K562 (cell line): ENCODE data around the gene HPS1. TPM values are rescaled to one million over a fixed set of nuclear protein-coding genes. Genes with fewer than 3 reads are reported as not detected.

Experiments used
- ATAC-seq: fragments of 200-7000 bp; cut with Tn5 transposase; 3 replicates; pipeline ENCODE4 v1.9.1; 2020; ENCODE audit warnings: moderate library complexity
- Bru-seq: library from RNA; stranded (reverse); fragments of 400-500 nt; gene quantifications from one replicate; lab custom pipeline; 2021; lab: Mats Ljungman, UMichigan
- BruChase-seq, 2 experiments: library from RNA; stranded (reverse); fragments of 400-500 nt; gene quantifications; one replicate each; lab custom pipeline; 2021; lab: Mats Ljungman, UMichigan
- BruUV-seq: library from RNA; stranded (reverse); fragments of 400-500 nt; replicated peaks from 2 replicates; lab custom pipeline; 2021; lab: Mats Ljungman, UMichigan
- CTCF ChIA-PET: fragments of 300-600 bp; formaldehyde crosslinking; extraction: SDS; loops from one replicate; lab custom pipeline; 2021; ENCODE audit warnings: low intra/inter-chr PET ratio; lab: Yijun Ruan, JAX
- POLR2A ChIA-PET: fragments of 300-600, 350-650 bp; sonication (Branson Sonifier 250); formaldehyde crosslinking; extraction: SDS; loops from one replicate; lab custom pipeline; 2021; ENCODE audit warnings: antibody characterized with exemption, inconsistent platforms; lab: Yijun Ruan, JAX
- DNase-seq, 4 experiments: peaks; one replicate each; pipeline versions ENCODE4 v3.0.0 to v3.0.0-alpha.2; 2011 to 2018; ENCODE audit warnings: low spot score in 3 of 4, mixed read lengths in 3 of 4; ENCODE audit errors: extremely low read depth in 1 of 4
- FAIRE-seq: peaks from 2 replicates; lab custom pipeline; 2011; peaks lifted over from hg19 to GRCh38; lab: Jason Lieb, UNC
- H2AFZ ChIP-seq: 2 replicates; pipeline ENCODE4 v1.6.0; 2011; ENCODE audit warnings: low read depth, low read length, control low read depth, inconsistent platforms
- H3K27ac ChIP-seq: fragments of 200-600 bp; 3 replicates; pipeline ENCODE4 v1.8.0; 2011; ENCODE audit warnings: low read depth, mild to moderate bottlenecking, control low read depth, inconsistent platforms, low read length, moderate library complexity, mixed read lengths; ENCODE audit errors: extremely low read depth
- H3K27me3 ChIP-seq, 2 experiments: fragments of 300-600 bp in 1 of 2; 2 replicates in 1 of 2; 3 replicates in 1 of 2; pipeline versions ENCODE4 v1.6.0 to v1.8.0; 2011; ENCODE audit warnings: inconsistent platforms in 2 of 2, low read length in 2 of 2, mild to moderate bottlenecking in 1 of 2, mixed read lengths in 1 of 2, moderate library complexity in 1 of 2; ENCODE audit not compliant: control insufficient read depth in 2 of 2, insufficient read depth in 2 of 2
- H3K36me3 ChIP-seq: fragments of 300-600 bp; 3 replicates; pipeline ENCODE4 v1.8.0; 2011; ENCODE audit warnings: mild to moderate bottlenecking, low read length, inconsistent platforms; ENCODE audit not compliant: control insufficient read depth, insufficient read depth
- H3K4me1 ChIP-seq, 2 experiments: fragments of 200-600 bp in 1 of 2; replicated peaks in 1 of 2; 2 replicates in 1 of 2; 3 replicates in 1 of 2; pipeline versions ENCODE4 v1.5.1 to v1.8.0; 2011; ENCODE audit warnings: inconsistent platforms in 2 of 2, low read length in 2 of 2, mild to moderate bottlenecking in 1 of 2, mixed read lengths in 1 of 2, moderate library complexity in 1 of 2; ENCODE audit not compliant: control insufficient read depth in 2 of 2, insufficient read depth in 2 of 2
- H3K4me2 ChIP-seq: 2 replicates; pipeline ENCODE4 v1.6.1; 2011; ENCODE audit warnings: low read length, control low read depth, inconsistent platforms, mixed read lengths; ENCODE audit not compliant: insufficient read depth
- H3K4me3 ChIP-seq: fragments of 200-600 bp; sonication (generic), shearing (Covaris generic); 2 replicates; pipeline ENCODE4 v1.5.1; 2016; ENCODE audit warnings: control low read depth, inconsistent platforms
- H3K79me2 ChIP-seq: fragments of 200-600 bp; 3 replicates; pipeline ENCODE4 v1.8.0; 2011; ENCODE audit warnings: low read length, inconsistent platforms; ENCODE audit not compliant: control insufficient read depth, insufficient read depth
- H3K9ac ChIP-seq, 2 experiments: 2 replicates each; pipeline versions ENCODE4 v1.6.0 to v1.6.1; 2011; ENCODE audit warnings: low read depth in 2 of 2, low read length in 2 of 2, control low read depth in 1 of 2, inconsistent platforms in 1 of 2, mild to moderate bottlenecking in 1 of 2, mixed read lengths in 1 of 2; ENCODE audit not compliant: insufficient read depth in 1 of 2
- H3K9me1 ChIP-seq: one replicate; pipeline ENCODE4 v1.6.0; 2011; ENCODE audit warnings: inconsistent platforms, mild to moderate bottlenecking, low read length, moderate library complexity; ENCODE audit not compliant: control insufficient read depth, insufficient read depth
- H3K9me3 ChIP-seq: replicated peaks from 2 replicates; pipeline ENCODE4 v1.5.1; 2011; ENCODE audit warnings: low read depth, low read length, inconsistent platforms; ENCODE audit not compliant: control insufficient read depth, insufficient read depth
- H4K20me1 ChIP-seq: replicated peaks from 2 replicates; pipeline ENCODE4 v1.6.1; 2011; ENCODE audit warnings: low read length, inconsistent platforms, mixed read lengths; ENCODE audit not compliant: control insufficient read depth, insufficient read depth
- ELF2 ChIP-seq: fragments of 250-450 bp; sonication (Bioruptor Pico); IDR thresholded peaks from 2 replicates; pipeline ENCODE4 v1.5.0; 2021; ENCODE audit warnings: mild to moderate bottlenecking
- HDAC2 ChIP-seq: fragments of 450-650 bp; IDR thresholded peaks from 2 replicates; pipeline ENCODE4 v1.6.1; 2016; ENCODE audit warnings: mild to moderate bottlenecking
- HDGF ChIP-seq: fragments of 450-650 bp; IDR thresholded peaks from 2 replicates; pipeline ENCODE4 v1.6.1; 2016
- MYC ChIP-seq, 2 experiments: fragments of 250-450 bp in 1 of 2; sonication (Bioruptor Pico) in 1 of 2; IDR thresholded peaks; 2 replicates each; pipeline versions ENCODE4 v1.5.1 to v1.6.1; 2012 to 2021; ENCODE audit warnings: low read depth in 2 of 2, borderline replicate concordance in 1 of 2, improper control_type of control experiment in 1 of 2, low read length in 1 of 2, mild to moderate bottlenecking in 1 of 2, moderate library complexity in 1 of 2
- RAD51 ChIP-seq: fragments of 450-650 bp; IDR thresholded peaks from 2 replicates; pipeline ENCODE4 v1.7.1; 2016; ENCODE audit warnings: low read depth, mild to moderate bottlenecking, borderline replicate concordance
- RBFOX2 ChIP-seq: fragments of 200-400 bp; formaldehyde crosslinking; IDR thresholded peaks from 2 replicates; pipeline ENCODE4 v1.6.1; 2017; ENCODE audit warnings: low read depth, mild to moderate bottlenecking, low read length, moderate library complexity
- TAF15 ChIP-seq: fragments of 200-400 bp; formaldehyde crosslinking; IDR thresholded peaks from 2 replicates; pipeline ENCODE4 v1.6.1; 2017; ENCODE audit warnings: mild to moderate bottlenecking, low read depth, low read length, moderate library complexity
- ZBTB7A ChIP-seq: IDR thresholded peaks from 2 replicates; pipeline ENCODE4 v1.6.1; 2011; ENCODE audit warnings: low read depth, mild to moderate bottlenecking, low read length, moderate library complexity, borderline replicate concordance; ENCODE audit not compliant: control insufficient read depth
- ZNF445 ChIP-seq: fragments of 250-450 bp; sonication (Bioruptor Pico); IDR thresholded peaks from 2 replicates; pipeline ENCODE4 v1.4.0; 2020; ENCODE audit warnings: low read depth, mild to moderate bottlenecking, moderate library complexity
- WGBS: fragments of 100-300 bp; shearing (Covaris generic); methylation state at CpG from one replicate; pipeline ENCODE4 v1.1.6; 2016; ENCODE audit warnings: low coverage, mixed read lengths; ENCODE audit not compliant: insufficient coverage; ENCODE audit errors: missing lambda C conversion rate; 5-methylcytosine and 5-hydroxymethylcytosine counted together
- in situ Hi-C: fragments of 300-500 bp; cut with MboI; formaldehyde crosslinking; loops from 4 replicates; pipeline ENCODE4 v1.15.0; 2018; ENCODE audit warnings: inconsistent platforms, mixed read lengths
- intact Hi-C: fragments of 100-400 bp; cut with micrococcal nuclease; formaldehyde crosslinking; loops from 2 replicates; pipeline ENCODE4 v1.14.2; 2022
- long read RNA-seq, 3 experiments: library from polyadenylated mRNA in 2 of 3; library from RNA in 1 of 3; unstranded in 2 of 3; stranded (forward) in 1 of 3; transcript quantifications; one replicate each; pipeline ENCODE4 v2.0.0, GENCODE V29; 2019 to 2022
- polyA minus RNA-seq, 3 experiments: library from RNA; depleted of rRNA, polyadenylated mRNA; stranded (reverse); fragments of >200 nt; gene quantifications; 2 replicates each; pipeline ENCODE4 v1.2.3, GENCODE V29; 2011
- polyA plus RNA-seq, 8 experiments: library from polyadenylated mRNA; depleted of rRNA in 4 of 8; stranded (reverse) in 5 of 8; unstranded in 3 of 8; fragments of >200 nt; fragmentation: Nextera tagmentation in 2 of 8; fragmentation: Illumina TruSeq in 1 of 8; extraction: Ambion mirVana in 2 of 8; extraction: Trizol in 1 of 8; gene quantifications; 2 replicates each; pipeline versions ENCODE4 v1.2.1 to v1.2.3, GENCODE V29; 2011 to 2014; ENCODE audit warnings: inconsistent platforms in 1 of 8, missing spikeins in 1 of 8
- total RNA-seq, 7 experiments: library from RNA; depleted of rRNA in 6 of 7; stranded (reverse); fragments of >200 nt in 6 of 7; fragmentation: Illumina TruSeq in 2 of 7; extraction: Trizol in 2 of 7; gene quantifications; 2 replicates each; pipeline versions ENCODE4 v1.2.1 to v1.2.3, GENCODE V29; 2011 to 2021; ENCODE audit warnings: low replicate concordance in 1 of 7
- TF ChIP-seq, protein P1 (sequence below): fragments of 250-450 bp; sonication (Bioruptor Pico); IDR thresholded peaks from 2 replicates; pipeline ENCODE4 v1.9.0; 2021; ENCODE audit warnings: mild to moderate bottlenecking, inconsistent platforms
- TF ChIP-seq, protein P2 (sequence below): sonication (generic); formaldehyde crosslinking; IDR thresholded peaks from 2 replicates; pipeline ENCODE4 v1.8.0; 2022; ENCODE audit warnings: mild to moderate bottlenecking, low read depth, missing genetic modification reagents

HPS1 gene
- total RNA-seq (2011; cell fraction: chromatin; rRNA removed; ENCODE audit: low replicate concordance) = 66.7 and 154 TPM in 2 replicates
- 80.3 and 92.9 TPM in 2 replicates for total RNA-seq (2011; cell fraction: nucleolus; rRNA removed)
- 62.7 and 73.1 TPM in 2 replicates for total RNA-seq (2011; cell fraction: nucleoplasm; rRNA removed)
- total RNA-seq (2014; rRNA removed) (26.3 and 37.1 TPM in 2 replicates), total RNA-seq (2014; rRNA removed; fragmentation: Illumina TruSeq; extraction: Trizol) (16.2 and 18.7 TPM in 2 replicates), total RNA-seq (2015; rRNA removed; fragmentation: Illumina TruSeq; extraction: Trizol) (20.8 and 23.2 TPM in 2 replicates), total RNA-seq (2021) (43.6 and 45.3 TPM in 2 replicates), polyA plus RNA-seq (2011; rRNA removed) (36.1 and 53.7 TPM in 2 replicates), polyA plus RNA-seq (2014; fragmentation: Illumina TruSeq; extraction: Trizol) (31.0 and 35.2 TPM in 2 replicates), polyA plus RNA-seq (2014; fragmentation: Nextera tagmentation; extraction: Ambion mirVana) (10 to 100 TPM; 18.1 to 23.7 TPM), polyA plus RNA-seq (2014; rRNA removed) (34.4 and 38.4 TPM in 2 replicates), polyA minus RNA-seq (2011; rRNA and poly(A)+ RNA removed) (20.8 and 27.8 TPM in 2 replicates), Bru-seq, nascent RNA (percentile 71 among the genes with signal in this experiment), BruChase-seq, experiment 1, labeled RNA remaining after a 2-hour chase (percentile 68 among the genes with signal in this experiment), BruChase-seq, experiment 2, labeled RNA remaining after a 6-hour chase (percentile 69 among the genes with signal in this experiment)
- 29.6 and 48.7 TPM in 2 replicates for polyA plus RNA-seq (2011; cell fraction: cytosol; rRNA removed)
- 137 and 184 TPM in 2 replicates for polyA plus RNA-seq (2011; cell fraction: nucleus; rRNA removed)
- polyA plus RNA-seq (2012) = 46.1 and 96.9 TPM in 2 replicates
- polyA minus RNA-seq (2011; cell fraction: cytosol; rRNA and poly(A)+ RNA removed) = 24.5 and 27.4 TPM in 2 replicates
- 43.5 and 44.1 TPM in 2 replicates for polyA minus RNA-seq (2011; cell fraction: nucleus; rRNA and poly(A)+ RNA removed)
- long read RNA-seq, experiment 1, transcript HPS1-207 (4 exons, 922 nt) = major isoform, 11 of 131 reads
- long read RNA-seq, experiment 1, transcript HPS1-202 (10 exons, 1,580 nt) = minor isoform, 6 of 131 reads
- long read RNA-seq, experiment 1, partial matches to known transcripts = 52 of 131 reads
- long read RNA-seq, experiment 1, other reads (novel, unspliced or antisense) = 60 of 131 reads
- long read RNA-seq, experiment 2, partial matches to known transcripts = 14 of 55 reads
- long read RNA-seq, experiment 2, other reads (novel, unspliced or antisense) = 36 of 55 reads
- long read RNA-seq, experiment 3, transcript HPS1-202 (10 exons, 1,580 nt) = minor isoform, 5 of 50 reads
- long read RNA-seq, experiment 3, transcript HPS1-207 (4 exons, 922 nt) = major isoform, 14 of 50 reads
- long read RNA-seq, experiment 3, partial matches to known transcripts = 8 of 50 reads
- long read RNA-seq, experiment 3, other reads (novel, unspliced or antisense) = 23 of 50 reads

GRCh38 chr10:98446661-98447221, at the start of gene HPS1:
Gene HPS1, minus strand, starts transcription at chr10:98446935. Its CDS starts 3,695 bp downstream, at chr10:98443240.
- H3K4me3 ChIP-seq = peak within 1 kb of the TSS; percentile 85
- no peak for FAIRE-seq
- peaks cover 39% of the 10 kb centered on the region for H3K36me3 ChIP-seq
- H3K9me1 ChIP-seq = no peaks in the 10 kb centered on the region
- peak within 1 kb of the TSS; percentile 85 for H3K27ac ChIP-seq
- H4K20me1 ChIP-seq = no peaks in the 10 kb centered on the region
- intact Hi-C loops (no loop called here), in situ Hi-C loops (no loop called here)
- ATAC-seq = peak; percentile 99
- CTCF ChIA-PET = no interaction called here
- peak within 1 kb of the TSS; percentile 81 to 95 for H3K9ac ChIP-seq
- H2AFZ ChIP-seq = peak within 1 kb of the TSS; percentile 96
- H3K4me2 ChIP-seq = peak within 1 kb of the TSS; percentile 88
- peaks cover 35% of the 10 kb centered on the region for H3K79me2 ChIP-seq
- no TSS peak for BruUV-seq
- no peaks in the 10 kb centered on the region; the same call in 1 of the 2 replicates for H3K9me3 ChIP-seq
- 3% methylated on average over 16 of the region's 47 CpGs for WGBS
- H3K27me3 ChIP-seq = no peaks in the 10 kb centered on the region
- H3K4me1 ChIP-seq = peaks cover 5 to 12% of the 10 kb centered on the region in 2 experiments; a peak in 4 of 5 replicates
- POLR2A ChIA-PET = interaction anchor here (0.6 to 1.1 kb wide), 5 partner anchors 15 to 52 kb away, joined by 3 read pairs; no protein-coding TSS in a partner anchor
- peak; percentile 85 to 91 (median 88) for DNase-seq
- TF ChIP-seq, protein P1, sequence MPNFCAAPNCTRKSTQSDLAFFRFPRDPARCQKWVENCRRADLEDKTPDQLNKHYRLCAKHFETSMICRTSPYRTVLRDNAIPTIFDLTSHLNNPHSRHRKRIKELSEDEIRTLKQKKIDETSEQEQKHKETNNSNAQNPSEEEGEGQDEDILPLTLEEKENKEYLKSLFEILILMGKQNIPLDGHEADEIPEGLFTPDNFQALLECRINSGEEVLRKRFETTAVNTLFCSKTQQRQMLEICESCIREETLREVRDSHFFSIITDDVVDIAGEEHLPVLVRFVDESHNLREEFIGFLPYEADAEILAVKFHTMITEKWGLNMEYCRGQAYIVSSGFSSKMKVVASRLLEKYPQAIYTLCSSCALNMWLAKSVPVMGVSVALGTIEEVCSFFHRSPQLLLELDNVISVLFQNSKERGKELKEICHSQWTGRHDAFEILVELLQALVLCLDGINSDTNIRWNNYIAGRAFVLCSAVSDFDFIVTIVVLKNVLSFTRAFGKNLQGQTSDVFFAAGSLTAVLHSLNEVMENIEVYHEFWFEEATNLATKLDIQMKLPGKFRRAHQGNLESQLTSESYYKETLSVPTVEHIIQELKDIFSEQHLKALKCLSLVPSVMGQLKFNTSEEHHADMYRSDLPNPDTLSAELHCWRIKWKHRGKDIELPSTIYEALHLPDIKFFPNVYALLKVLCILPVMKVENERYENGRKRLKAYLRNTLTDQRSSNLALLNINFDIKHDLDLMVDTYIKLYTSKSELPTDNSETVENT (CRISPR knock-in tag) = 0 out of 2 replicates have a peak, but pooled peaks have one; percentile 28
- TF ChIP-seq RBFOX2 (peak; percentile 90), ZBTB7A (0 out of 2 replicates have a peak, but pooled peaks have one; percentile 30), HDGF (no peak), TAF15 (no peak), ZNF445 (no peak), RAD51 (peak; percentile 92), HDAC2 (no peak), ELF2 (CRISPR knock-in tag) (peak; percentile 99), MYC (IDR thresholded peaks at IDR 0.05; ENCODE audit: low read depth, low read length) (peak; percentile 86), MYC (CRISPR knock-in tag; IDR thresholded peaks at IDR 0.05; ENCODE audit: borderline replicate concordance, low read depth) (no peak)
- TF ChIP-seq, protein P2, sequence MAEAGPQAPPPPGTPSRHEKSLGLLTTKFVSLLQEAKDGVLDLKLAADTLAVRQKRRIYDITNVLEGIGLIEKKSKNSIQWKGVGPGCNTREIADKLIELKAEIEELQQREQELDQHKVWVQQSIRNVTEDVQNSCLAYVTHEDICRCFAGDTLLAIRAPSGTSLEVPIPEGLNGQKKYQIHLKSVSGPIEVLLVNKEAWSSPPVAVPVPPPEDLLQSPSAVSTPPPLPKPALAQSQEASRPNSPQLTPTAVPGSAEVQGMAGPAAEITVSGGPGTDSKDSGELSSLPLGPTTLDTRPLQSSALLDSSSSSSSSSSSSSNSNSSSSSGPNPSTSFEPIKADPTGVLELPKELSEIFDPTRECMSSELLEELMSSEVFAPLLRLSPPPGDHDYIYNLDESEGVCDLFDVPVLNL (CRISPR knock-in tag) = no peak
